GM18505 (cell line): Measurements from ENCODE around the gene DGKG.

Source experiments
- ATAC-seq: cut with Tn5 transposase; IDR thresholded peaks from one replicate; pipeline ENCODE4 v1.9.1; 2021; ENCODE audit not compliant: unreplicated experiment
- POLR2A ChIP-seq: IDR thresholded peaks from 4 replicates; pipeline ENCODE4 v1.6.1; 2011; ENCODE audit warnings: borderline replicate concordance; ENCODE audit not compliant: insufficient read depth, insufficient read length; ENCODE audit errors: extremely low read depth

Gene DGKG

GRCh38 chr3:186320862-186321568, 41.0 kb downstream of the DGKG start:
- no peak for ATAC-seq
- TF ChIP-seq POLR2A: no peak

DNA sequence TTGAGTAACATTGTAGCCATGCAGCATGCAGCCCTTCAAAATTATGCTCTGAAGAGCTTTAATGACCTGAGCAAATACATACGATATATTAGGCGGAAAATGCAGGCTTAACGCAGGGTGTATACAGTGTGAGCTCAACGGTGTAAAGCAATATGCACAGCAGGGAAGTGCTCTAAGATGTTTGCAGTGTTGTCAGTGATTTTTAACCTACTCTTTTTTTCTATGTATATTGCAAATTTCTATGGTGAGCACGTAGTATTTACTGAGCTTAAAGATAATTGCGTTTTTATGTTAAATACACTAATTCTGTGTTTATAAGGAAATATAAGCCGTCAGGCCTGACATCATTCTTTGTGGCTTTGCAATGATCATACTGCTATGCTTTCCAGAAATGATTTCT, 42.1 kb downstream of the DGKG start:
- no peak for TF ChIP-seq POLR2A

DNA sequence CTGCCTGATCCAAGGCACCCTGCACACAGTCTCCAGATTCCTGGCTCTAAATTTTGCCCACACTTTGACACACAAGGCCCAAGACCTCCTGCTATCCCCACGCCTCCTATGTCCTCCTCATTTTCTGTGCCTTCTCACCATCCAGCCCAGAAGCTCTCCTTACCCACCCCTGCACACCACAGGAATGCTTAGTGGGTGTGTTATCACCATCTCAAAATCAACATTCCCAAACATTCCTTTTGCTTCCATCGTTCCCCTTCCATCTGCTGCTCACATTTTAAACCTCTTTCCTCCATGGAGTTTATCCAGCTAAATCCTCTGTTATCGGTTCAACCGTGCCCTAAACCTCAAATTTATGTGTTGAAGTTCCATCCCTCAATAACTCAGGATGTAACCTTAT, 43.9 kb downstream of the DGKG start:
- no peak for ATAC-seq

More for the DNA sequence above, 42.1 kb downstream of the DGKG start:
- no peak for ATAC-seq

GRCh38 chr3:186317478-186317877, 44.6 kb downstream of the DGKG start:
- TF ChIP-seq POLR2A: no peak
- ATAC-seq: no peak

More for the DNA sequence above, 43.9 kb downstream of the DGKG start:
- no peak for TF ChIP-seq POLR2A

DNA sequence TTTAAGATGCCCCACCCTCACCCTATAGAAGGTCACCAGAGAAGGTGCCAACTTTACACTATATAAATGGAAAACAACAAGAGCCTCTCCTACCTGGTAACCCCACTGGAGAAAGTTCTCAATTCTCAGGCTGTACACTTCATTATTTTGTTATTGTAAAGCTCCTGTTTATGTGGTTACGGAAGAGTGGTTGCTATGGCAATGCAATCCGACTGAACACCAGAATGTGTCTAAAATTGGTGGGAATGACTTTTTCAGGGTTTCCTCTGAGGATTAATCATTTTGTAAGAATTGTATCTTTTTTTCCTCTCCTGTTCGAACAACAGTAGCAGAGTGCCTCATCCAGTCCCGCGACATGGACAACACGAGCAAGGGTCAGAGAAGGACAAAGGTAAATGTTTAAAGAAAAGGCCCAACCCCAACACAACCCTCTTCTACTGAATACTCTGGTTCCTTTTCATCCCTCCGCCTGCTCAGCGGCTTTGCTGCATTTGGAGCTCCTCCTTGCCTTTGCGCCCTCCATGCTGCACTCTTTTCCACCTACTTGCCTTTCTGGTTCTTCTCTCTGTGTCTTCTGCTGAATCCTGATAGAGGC, 45.3 kb downstream of the DGKG start:
- ATAC-seq: no peak
- no peak for TF ChIP-seq POLR2A

DNA sequence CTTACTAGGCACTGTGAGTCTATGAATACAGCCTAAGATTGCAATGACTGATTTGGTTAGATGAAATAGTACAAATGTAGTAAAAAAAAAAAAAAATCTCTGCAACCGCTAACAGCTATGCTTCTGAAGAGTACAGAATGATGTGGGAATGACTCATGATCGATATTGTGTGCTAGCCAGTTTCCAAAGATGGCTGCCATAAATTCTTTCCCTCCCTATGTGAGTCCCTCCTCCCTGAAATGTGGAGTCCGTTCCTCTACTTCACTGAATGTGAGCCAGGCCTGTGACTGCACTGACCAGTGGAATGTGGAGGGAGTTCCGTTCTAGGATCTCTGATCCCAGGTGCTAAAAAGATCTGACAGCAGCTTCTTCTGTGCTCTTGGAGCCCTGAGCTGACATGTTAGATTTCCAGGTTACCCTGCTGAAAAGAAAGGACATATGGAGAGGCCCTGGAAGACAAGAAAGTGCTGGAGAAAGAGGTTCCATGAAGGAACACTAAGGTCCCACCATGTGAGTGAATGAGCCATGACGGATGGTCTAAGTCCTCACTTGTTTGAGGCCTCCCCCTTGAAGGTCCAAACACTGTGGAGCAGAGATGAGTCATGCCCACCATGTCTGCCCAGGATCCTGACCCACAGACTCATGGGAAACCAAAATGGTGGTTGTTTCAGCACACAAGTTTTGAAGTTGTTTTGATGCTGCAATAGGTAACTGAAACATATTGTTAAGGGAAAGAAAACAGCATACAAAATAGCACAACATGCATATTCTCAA, 46.3 kb downstream of the DGKG start:
- ATAC-seq: no peak
- no peak for TF ChIP-seq POLR2A

- TF ChIP-seq POLR2A: no peak
- no peak for ATAC-seq
These were observed 47.1 kb downstream of the DGKG start for GRCh38 chr3:186314896-186315295.

- ATAC-seq: no peak
- no peak for TF ChIP-seq POLR2A
These were observed 50.6 kb downstream of the DGKG start for GRCh38 chr3:186311441-186311840.

- no peak for ATAC-seq
- no peak for TF ChIP-seq POLR2A
These were observed 53.5 kb downstream of the DGKG start for GRCh38 chr3:186308549-186308948.

GRCh38 chr3:186307594-186308221, 54.3 kb downstream of the DGKG start:
- TF ChIP-seq POLR2A: no peak
- no peak for ATAC-seq

DNA sequence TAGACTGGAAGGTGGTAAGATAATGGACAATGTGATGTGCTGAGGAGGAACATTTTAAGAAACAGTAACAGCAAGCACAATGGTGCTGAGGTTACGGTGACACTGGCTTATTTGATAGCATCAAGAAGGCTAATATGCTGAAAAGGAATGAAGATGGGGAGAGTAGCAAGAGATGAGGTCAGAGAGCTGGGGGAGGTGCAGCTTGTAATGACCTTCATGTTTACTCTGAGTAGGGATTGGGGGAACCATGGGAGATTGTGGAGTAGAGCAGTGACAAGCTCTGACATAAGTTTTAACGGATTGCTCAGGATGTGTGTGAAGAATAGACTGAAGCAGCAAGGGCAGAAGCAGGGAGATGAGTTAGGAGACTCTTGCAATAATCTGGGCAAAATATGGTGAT, 56.7 kb downstream of the DGKG start:
- ATAC-seq: no peak

GRCh38 chr3:186303965-186304364, 58.1 kb downstream of the DGKG start:
- ATAC-seq: no peak
- TF ChIP-seq POLR2A: no peak

More for the DNA sequence above, 56.7 kb downstream of the DGKG start:
- no peak for TF ChIP-seq POLR2A

DNA sequence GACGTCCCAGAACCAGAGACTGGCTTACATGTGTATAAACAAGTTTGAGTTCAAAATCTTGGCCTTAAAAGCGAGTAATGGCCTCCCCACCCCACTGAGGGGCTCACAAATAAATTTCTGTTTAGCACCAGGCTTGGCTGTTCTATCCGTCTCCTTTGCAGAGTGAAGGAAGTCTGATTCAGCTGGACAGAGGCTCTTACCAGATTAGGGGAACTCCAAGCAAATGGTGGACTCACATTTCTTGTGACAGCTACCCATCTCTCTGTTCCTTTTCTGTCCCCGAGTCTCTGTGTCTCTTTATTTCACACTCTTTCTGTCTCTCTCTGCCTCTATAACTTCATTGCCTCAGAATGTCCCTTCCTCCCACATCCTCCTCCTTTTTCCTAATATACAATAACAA, 62.7 kb downstream of the DGKG start:
- no peak for TF ChIP-seq POLR2A
- ATAC-seq: no peak
